HepG2 (cell line): ENCODE measurements around the gene CTDSP1. TPM values are rescaled to one million over a fixed set of nuclear protein-coding genes. Genes with fewer than 3 reads are reported as not detected.

Experiments
- FOXC1 ChIP-seq: sonication (generic); formaldehyde crosslinking; IDR thresholded peaks from 2 replicates; pipeline ENCODE4 v1.8.0; 2022; ENCODE audit warnings: mild to moderate bottlenecking, missing genetic modification reagents, borderline replicate concordance
- HNRNPH1 ChIP-seq: fragments of 200-400 bp; formaldehyde crosslinking; optimal IDR thresholded peaks from 2 replicates; pipeline ENCODE3; 2017; ENCODE audit warnings: mild to moderate bottlenecking, low read depth, low read length
- KAT2B ChIP-seq: fragments of 150-350 bp; IDR thresholded peaks from 2 replicates; pipeline ENCODE4 v1.6.1; 2014; ENCODE audit warnings: low read depth, low read length, borderline replicate concordance
- KMT2B ChIP-seq: IDR thresholded peaks from 2 replicates; pipeline ENCODE4 v1.6.1; 2016; ENCODE audit warnings: missing genetic modification reagents, missing compliant biosample characterization
- MAFK ChIP-seq, 2 experiments: IDR thresholded peaks in 1 of 2; conservative IDR thresholded peaks in 1 of 2; 2 replicates each; pipeline ENCODE4 v1.6.1; 2011; ENCODE audit warnings: improper control_type of control experiment in 2 of 2, low read length in 2 of 2
- NFKB2 ChIP-seq: sonication (generic); formaldehyde crosslinking; IDR thresholded peaks from 2 replicates; pipeline ENCODE4 v1.4.0; 2020; ENCODE audit warnings: missing genetic modification reagents, borderline replicate concordance
- NRL ChIP-seq: sonication (generic); formaldehyde crosslinking; IDR thresholded peaks from 2 replicates; pipeline ENCODE4 v1.5.0; 2020; ENCODE audit warnings: missing genetic modification reagents, mild to moderate bottlenecking, moderate library complexity, borderline replicate concordance
- ONECUT2 ChIP-seq: sonication (generic); formaldehyde crosslinking; IDR thresholded peaks from 2 replicates; pipeline ENCODE4 v1.4.0; 2020; ENCODE audit warnings: missing genetic modification reagents
- RARA ChIP-seq: IDR thresholded peaks from 2 replicates; pipeline ENCODE4 v1.6.1; 2016; ENCODE audit warnings: missing genetic modification reagents, missing compliant biosample characterization
- SMC3 ChIP-seq: IDR thresholded peaks from 2 replicates; pipeline ENCODE4 v1.6.1; 2011; ENCODE audit warnings: low read length, improper control_type of control experiment
- SOX13 ChIP-seq, 3 experiments: fragments of 450-650 bp in 1 of 3; sonication (generic) in 1 of 3; formaldehyde crosslinking in 1 of 3; IDR thresholded peaks in 2 of 3; conservative IDR thresholded peaks in 1 of 3; 2 replicates each; pipeline versions ENCODE4 v1.5.0 to v1.6.1; 2016 to 2020; ENCODE audit warnings: antibody characterized with exemption in 1 of 3, mild to moderate bottlenecking in 1 of 3, missing compliant biosample characterization in 1 of 3, missing genetic modification reagents in 1 of 3, moderate library complexity in 1 of 3
- SOX6 ChIP-seq, 2 experiments: fragments of 450-650 bp in 1 of 2; sonication (generic) in 1 of 2; formaldehyde crosslinking in 1 of 2; IDR thresholded peaks; 2 replicates each; pipeline versions ENCODE4 v1.4.0 to v1.6.1; 2017 to 2020; ENCODE audit warnings: antibody characterized with exemption in 1 of 2, mild to moderate bottlenecking in 1 of 2, missing genetic modification reagents in 1 of 2
- SP5 ChIP-seq: IDR thresholded peaks from 2 replicates; pipeline ENCODE4 v1.6.1; 2016; ENCODE audit warnings: low read depth, borderline replicate concordance
- SRY ChIP-seq: sonication (generic); formaldehyde crosslinking; IDR thresholded peaks from 2 replicates; pipeline ENCODE4 v1.8.0; 2022; ENCODE audit warnings: mild to moderate bottlenecking, missing genetic modification reagents
- TBL1XR1 ChIP-seq: fragments of 150-350 bp; IDR thresholded peaks from 2 replicates; pipeline ENCODE4 v1.6.1; 2014; ENCODE audit warnings: borderline replicate concordance, low read length; ENCODE audit not compliant: partially characterized antibody
- ZBTB1 ChIP-seq: sonication (generic); formaldehyde crosslinking; IDR thresholded peaks from 2 replicates; pipeline ENCODE4 v1.4.0; 2020; ENCODE audit warnings: missing genetic modification reagents, borderline replicate concordance
- ZFP36L1 ChIP-seq: sonication (generic); formaldehyde crosslinking; IDR thresholded peaks from 2 replicates; pipeline ENCODE4 v1.8.0; 2022; ENCODE audit warnings: mild to moderate bottlenecking, missing genetic modification reagents, moderate library complexity
- ZFP62 ChIP-seq: sonication (generic); formaldehyde crosslinking; IDR thresholded peaks from 2 replicates; pipeline ENCODE4 v1.4.0; 2020; ENCODE audit warnings: missing genetic modification reagents
- ZMAT3 ChIP-seq: sonication (generic); formaldehyde crosslinking; conservative IDR thresholded peaks from 2 replicates; pipeline ENCODE4 v1.7.0; 2021; ENCODE audit warnings: missing genetic modification reagents
- ZNF121 ChIP-seq: sonication (generic); formaldehyde crosslinking; IDR thresholded peaks from 2 replicates; pipeline ENCODE4 v1.5.0; 2020; ENCODE audit warnings: mild to moderate bottlenecking, missing genetic modification reagents
- ZNF557 ChIP-seq: sonication (generic); formaldehyde crosslinking; IDR thresholded peaks from 2 replicates; pipeline ENCODE4 v1.4.0; 2020; ENCODE audit warnings: missing genetic modification reagents
- ZNF672 ChIP-seq: sonication (generic); formaldehyde crosslinking; IDR thresholded peaks from 2 replicates; pipeline ENCODE4 v1.8.1; 2022; ENCODE audit warnings: missing genetic modification reagents
- ZNF709 ChIP-seq: sonication (generic); formaldehyde crosslinking; IDR thresholded peaks from 2 replicates; pipeline ENCODE4 v1.5.0; 2020; ENCODE audit warnings: mild to moderate bottlenecking, missing genetic modification reagents
- polyA plus RNA-seq, 8 experiments: library from polyadenylated mRNA; depleted of rRNA in 3 of 8; stranded (reverse) in 7 of 8; unstranded in 1 of 8; fragments of >200 nt; fragmentation: Illumina TruSeq in 4 of 8; extraction: Trizol in 4 of 8; gene quantifications; 2 replicates each; pipeline versions ENCODE4 v1.2.1 to v1.2.3, GENCODE V29; 2011 to 2016; ENCODE audit warnings: low read depth in 4 of 8, missing spikeins in 1 of 8, mixed read lengths in 1 of 8; ENCODE audit not compliant: insufficient read depth in 1 of 8
- total RNA-seq, 5 experiments: library from RNA; depleted of rRNA; stranded (reverse); fragments of >200 nt; fragmentation: Illumina TruSeq; extraction: Trizol; gene quantifications; 2 replicates each; pipeline ENCODE4 v1.2.3, GENCODE V29; 2016; ENCODE audit warnings: low read depth in 1 of 5
- TF ChIP-seq, protein P1 (sequence below): IDR thresholded peaks from 2 replicates; pipeline ENCODE4 v1.6.1; 2016; ENCODE audit warnings: low read depth, borderline replicate concordance
- TF ChIP-seq, protein P2 (sequence below): IDR thresholded peaks from 2 replicates; pipeline ENCODE4 v1.6.1; 2016; ENCODE audit warnings: control low read depth
- TF ChIP-seq, protein P3 (sequence below): sonication (generic); formaldehyde crosslinking; IDR thresholded peaks from 2 replicates; pipeline ENCODE4 v1.5.0; 2020; ENCODE audit warnings: missing genetic modification reagents
- TF ChIP-seq, protein P4 (sequence below): IDR thresholded peaks from 2 replicates; pipeline ENCODE4 v1.6.1; 2016; ENCODE audit warnings: mild to moderate bottlenecking

CTDSP1 gene
- total and polyA plus RNA-seq, 2 of the 13 experiments (the other 11 are each of a cell fraction or from before 2014, with no cell fraction given): 91.0 to 268 TPM

DNA sequence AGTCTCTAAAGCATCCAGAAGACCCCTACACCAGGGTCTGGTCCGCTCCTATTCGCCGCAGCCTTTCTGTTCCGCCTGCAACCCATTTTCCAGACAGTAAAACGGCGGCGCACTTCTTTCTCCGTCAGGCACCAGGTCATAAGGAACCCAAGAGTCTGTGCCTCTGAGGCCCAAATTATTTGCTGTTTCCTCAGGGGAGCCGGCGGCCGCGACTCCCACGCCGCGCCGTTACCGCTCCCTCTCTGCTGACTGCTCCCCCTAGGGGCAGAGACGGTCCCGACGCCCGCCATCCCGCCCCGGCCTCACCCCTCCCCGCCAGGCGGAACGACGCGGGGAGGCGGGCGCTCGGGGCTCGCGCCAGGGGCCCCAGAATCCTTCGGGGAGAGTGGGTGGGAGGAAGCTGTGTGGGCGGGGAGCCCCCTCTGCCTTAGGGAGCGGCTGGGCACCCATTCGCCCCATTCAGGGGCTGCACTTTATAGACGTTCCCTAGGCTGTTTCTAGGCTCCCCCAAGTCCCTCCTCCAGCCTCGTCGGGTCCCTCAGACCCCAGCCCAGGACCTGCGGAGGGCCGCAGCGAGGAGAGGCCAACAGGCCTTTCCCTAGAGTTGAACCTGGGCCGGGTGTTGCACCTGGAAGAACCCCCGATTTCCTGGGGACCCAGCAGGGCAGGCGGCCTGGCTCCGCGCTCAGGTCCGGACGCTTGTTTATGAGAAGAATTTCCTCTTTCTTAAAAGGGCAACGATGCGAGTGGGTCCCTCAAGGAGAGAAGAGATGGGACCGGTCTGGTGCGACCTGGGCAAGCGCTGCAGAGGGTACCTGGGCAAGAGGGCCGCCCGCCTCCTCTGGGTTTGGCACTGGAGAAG is 3.6 kb upstream of the CTDSP1 start (continued):
- TF ChIP-seq SOX13 (IDR thresholded peaks at IDR 0.05) (peak; percentile 77; the same call in 1 of the 2 replicates), SOX13 (CRISPR knock-in tag; conservative IDR thresholded peaks at IDR 0.05 in 1 of 2, IDR thresholded peaks at IDR 0.05 in 1 of 2) (no peak; a peak in 1 of 4 replicates), ZNF557 (CRISPR knock-in tag) (peak; percentile 74; the same call in 1 of the 2 replicates), KMT2B (CRISPR knock-in tag) (peak; percentile 87), NRL (CRISPR knock-in tag) (peak; percentile 82), ZNF709 (CRISPR knock-in tag) (peak; percentile 89), ZNF672 (no peak), SP5 (peak; percentile 97), TBL1XR1 (peak; percentile 86), FOXC1 (CRISPR knock-in tag) (peak; percentile 48; the same call in 1 of the 2 replicates), ZFP36L1 (CRISPR knock-in tag) (peak; percentile 93), ZFP62 (0 out of 2 replicates have a peak, but pooled peaks have one; percentile 63), ZMAT3 (CRISPR knock-in tag) (peak; percentile 88), SRY (CRISPR knock-in tag) (peak; percentile 79), ZNF121 (CRISPR knock-in tag) (no peak), HNRNPH1 (no peak), RARA (CRISPR knock-in tag) (peak; percentile 74), NFKB2 (CRISPR knock-in tag) (peak; percentile 80), KAT2B (no peak), SMC3 (peak; percentile 66; the same call in 1 of the 2 replicates), SOX6 (IDR thresholded peaks at IDR 0.05) (no peak), SOX6 (CRISPR knock-in tag; IDR thresholded peaks at IDR 0.05) (peak; percentile 88), ONECUT2 (CRISPR knock-in tag) (peak; percentile 37; the same call in 1 of the 2 replicates), ZBTB1 (CRISPR knock-in tag) (no peak), MAFK (conservative IDR thresholded peaks at IDR 0.05 in 1 of 2, IDR thresholded peaks at IDR 0.05 in 1 of 2; ENCODE audit: low read length in 2 of 2) (no peak)
- TF ChIP-seq, protein P1, sequence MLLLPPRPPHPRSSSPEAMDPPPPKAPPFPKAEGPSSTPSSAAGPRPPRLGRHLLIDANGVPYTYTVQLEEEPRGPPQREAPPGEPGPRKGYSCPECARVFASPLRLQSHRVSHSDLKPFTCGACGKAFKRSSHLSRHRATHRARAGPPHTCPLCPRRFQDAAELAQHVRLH (CRISPR knock-in tag): peak; percentile 91
- TF ChIP-seq, protein P2, sequence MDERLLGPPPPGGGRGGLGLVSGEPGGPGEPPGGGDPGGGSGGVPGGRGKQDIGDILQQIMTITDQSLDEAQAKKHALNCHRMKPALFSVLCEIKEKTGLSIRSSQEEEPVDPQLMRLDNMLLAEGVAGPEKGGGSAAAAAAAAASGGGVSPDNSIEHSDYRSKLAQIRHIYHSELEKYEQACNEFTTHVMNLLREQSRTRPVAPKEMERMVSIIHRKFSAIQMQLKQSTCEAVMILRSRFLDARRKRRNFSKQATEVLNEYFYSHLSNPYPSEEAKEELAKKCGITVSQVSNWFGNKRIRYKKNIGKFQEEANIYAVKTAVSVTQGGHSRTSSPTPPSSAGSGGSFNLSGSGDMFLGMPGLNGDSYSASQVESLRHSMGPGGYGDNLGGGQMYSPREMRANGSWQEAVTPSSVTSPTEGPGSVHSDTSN (CRISPR knock-in tag): no peak
- TF ChIP-seq, protein P3, sequence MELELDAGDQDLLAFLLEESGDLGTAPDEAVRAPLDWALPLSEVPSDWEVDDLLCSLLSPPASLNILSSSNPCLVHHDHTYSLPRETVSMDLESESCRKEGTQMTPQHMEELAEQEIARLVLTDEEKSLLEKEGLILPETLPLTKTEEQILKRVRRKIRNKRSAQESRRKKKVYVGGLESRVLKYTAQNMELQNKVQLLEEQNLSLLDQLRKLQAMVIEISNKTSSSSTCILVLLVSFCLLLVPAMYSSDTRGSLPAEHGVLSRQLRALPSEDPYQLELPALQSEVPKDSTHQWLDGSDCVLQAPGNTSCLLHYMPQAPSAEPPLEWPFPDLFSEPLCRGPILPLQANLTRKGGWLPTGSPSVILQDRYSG (CRISPR knock-in tag): no peak; the same call in 1 of the 2 replicates
- TF ChIP-seq, protein P4, sequence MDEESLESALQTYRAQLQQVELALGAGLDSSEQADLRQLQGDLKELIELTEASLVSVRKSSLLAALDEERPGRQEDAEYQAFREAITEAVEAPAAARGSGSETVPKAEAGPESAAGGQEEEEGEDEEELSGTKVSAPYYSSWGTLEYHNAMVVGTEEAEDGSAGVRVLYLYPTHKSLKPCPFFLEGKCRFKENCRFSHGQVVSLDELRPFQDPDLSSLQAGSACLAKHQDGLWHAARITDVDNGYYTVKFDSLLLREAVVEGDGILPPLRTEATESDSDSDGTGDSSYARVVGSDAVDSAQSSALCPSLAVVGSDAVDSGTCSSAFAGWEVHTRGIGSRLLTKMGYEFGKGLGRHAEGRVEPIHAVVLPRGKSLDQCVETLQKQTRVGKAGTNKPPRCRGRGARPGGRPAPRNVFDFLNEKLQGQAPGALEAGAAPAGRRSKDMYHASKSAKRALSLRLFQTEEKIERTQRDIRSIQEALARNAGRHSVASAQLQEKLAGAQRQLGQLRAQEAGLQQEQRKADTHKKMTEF (CRISPR knock-in tag): peak; percentile 96
